Hematopoietic multipotent progenitor cell treated with erythropoietin and hydrocortisone succinate and interleukin-3 and kit ligand, for 4 days (in vitro differentiated cells): ENCODE results near the gene OR52D1.

Source experiments
- DNase-seq: peaks from one replicate; pipeline ENCODE4 v3.0.0-alpha.2; 2015

Gene OR52D1

DNA sequence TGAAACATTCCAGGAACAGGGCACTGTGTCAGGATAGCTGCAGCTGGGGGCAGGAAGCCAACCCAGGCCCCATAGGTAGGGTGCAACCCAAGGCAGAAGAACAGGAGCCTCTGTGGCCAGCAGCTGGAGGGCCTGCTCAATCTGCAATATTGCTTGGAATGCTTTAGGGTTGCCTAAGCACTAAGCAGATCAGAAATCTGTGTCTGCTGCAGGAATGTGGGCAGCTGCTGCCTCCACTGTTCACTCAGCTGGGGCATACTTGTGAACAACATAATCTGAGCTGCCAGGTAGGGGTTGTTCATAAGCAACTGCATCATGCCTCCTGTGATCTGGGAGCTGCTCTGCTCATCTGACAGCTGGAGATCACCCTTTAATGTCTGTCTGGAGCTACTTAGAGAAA, 26.4 kb downstream of the OR52D1 start:
- no peak for DNase-seq

DNA sequence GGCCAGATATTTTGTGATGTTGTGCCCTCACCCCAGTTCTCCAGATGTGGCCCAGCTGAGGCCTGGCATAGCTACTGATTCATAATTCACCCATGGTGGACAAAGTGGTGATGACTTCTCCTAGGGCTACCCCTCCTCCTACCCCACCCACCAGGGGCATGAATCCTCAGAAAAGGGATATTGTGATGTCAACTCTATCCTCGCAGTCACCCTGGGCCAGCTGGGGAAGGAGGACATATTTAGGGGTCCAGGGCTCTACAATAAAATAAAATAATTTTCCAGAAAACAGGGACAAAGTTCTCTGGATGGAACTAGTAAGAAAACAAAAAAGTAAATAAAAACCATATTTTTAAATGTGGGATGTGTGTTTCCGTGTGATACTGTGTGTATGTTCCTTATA, 28.1 kb downstream of the OR52D1 start, which contains the start of gene UBQLNL:
TSS of gene UBQLNL (minus strand) at position 101 of the 400 bp plus-strand sequence. CDS start 258 bp downstream, outside the sequence.
- DNase-seq = no peak

DNA sequence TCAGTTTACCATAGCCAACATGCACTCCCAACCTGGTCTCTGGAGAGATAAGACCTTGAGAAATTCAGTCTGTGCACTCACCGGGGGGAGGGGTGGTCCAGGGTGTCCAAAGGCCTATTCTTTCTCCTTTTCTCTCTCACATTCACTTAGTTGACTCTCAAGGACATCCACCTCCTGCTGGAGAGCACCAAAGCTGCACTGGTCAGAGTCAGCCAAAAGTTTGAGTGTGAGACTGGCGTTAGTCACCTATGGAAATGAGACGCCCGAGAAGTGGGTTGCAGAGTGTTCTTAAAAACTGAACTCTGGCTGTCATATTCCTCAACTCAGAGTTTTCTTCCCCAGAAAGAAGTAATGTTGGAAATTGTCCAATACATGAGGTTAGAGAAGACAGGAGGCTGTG, 33.1 kb downstream of the OR52D1 start:
- no peak for DNase-seq

DNA sequence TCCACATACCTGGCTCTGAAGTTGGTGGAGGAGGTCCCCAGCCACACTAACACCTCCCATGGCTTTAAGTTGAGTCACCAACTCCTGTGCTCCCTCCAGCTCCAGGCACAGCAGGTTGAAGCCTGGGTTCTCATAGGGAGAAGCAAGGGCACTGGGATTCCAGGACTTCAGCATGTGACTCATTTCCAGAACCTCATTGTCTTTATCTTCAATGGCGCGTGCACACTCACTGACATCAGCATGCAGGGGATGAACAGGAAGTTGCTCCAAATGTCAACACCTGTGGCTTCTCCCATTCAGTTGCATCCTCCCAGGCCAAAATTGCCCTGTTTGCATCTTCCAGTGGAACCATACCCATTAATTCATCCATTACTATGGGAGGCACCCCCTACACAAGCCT, 33.8 kb downstream of the OR52D1 start:
- no peak for DNase-seq

DNA sequence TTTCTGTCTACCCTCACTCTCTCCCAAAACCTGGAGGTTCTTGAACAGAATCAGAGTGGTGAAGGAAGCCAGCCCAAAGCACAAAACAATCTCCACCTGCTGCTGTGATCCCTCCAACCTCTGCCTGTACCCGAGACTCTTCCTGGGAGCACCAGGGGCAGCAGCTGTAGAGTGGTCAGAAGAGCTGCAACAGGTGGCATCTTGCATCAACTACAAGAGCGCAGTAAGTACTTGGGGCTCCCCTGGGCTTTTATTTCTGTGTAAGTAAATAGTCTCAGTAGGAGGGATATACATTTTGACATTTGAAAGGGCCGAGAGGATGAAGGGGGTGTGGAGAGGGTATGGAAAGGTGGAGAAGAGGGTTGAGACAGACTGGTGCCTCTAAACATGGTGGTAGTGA, 36.3 kb downstream of the OR52D1 start:
- DNase-seq = no peak

DNA sequence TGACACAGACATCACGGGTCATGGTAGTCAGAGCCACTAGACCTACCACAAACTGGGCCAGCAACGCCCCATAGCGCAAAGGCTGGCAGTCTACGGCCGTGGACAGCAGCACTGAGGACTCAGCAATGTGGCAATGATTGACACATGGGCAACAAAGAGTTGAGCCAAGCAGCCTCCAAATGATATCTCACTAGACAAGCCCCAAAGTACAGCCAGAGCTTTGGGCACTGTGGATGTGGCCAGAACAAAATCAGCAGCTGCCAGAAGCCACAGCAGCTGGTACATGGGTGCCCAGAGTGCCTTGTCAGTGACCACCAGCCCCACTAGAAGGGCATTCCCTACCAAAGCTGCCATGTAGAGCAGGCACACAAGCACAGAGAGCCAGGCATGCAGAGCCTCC, 39.2 kb downstream of the OR52D1 start:
- peak; percentile 67 for DNase-seq

DNA sequence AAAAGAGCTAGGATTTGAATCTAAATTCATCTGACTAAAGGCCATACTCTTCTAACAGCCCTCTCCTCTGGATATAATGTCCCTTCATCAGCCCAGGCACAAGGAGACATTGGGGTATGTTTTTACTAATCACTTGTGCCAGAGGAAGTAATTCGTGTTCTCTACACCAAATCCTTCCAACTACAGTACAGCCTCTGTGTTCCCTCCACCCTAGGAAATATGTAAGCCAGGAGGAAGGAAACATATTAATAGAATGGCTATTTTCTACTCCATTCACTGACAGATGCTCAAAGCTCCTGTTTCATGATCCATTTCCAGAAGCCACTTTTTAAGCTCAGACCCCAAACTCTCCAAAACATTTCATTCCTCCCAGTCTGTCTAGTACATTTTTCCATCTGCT, 40.0 kb downstream of the OR52D1 start:
- no peak for DNase-seq

DNA sequence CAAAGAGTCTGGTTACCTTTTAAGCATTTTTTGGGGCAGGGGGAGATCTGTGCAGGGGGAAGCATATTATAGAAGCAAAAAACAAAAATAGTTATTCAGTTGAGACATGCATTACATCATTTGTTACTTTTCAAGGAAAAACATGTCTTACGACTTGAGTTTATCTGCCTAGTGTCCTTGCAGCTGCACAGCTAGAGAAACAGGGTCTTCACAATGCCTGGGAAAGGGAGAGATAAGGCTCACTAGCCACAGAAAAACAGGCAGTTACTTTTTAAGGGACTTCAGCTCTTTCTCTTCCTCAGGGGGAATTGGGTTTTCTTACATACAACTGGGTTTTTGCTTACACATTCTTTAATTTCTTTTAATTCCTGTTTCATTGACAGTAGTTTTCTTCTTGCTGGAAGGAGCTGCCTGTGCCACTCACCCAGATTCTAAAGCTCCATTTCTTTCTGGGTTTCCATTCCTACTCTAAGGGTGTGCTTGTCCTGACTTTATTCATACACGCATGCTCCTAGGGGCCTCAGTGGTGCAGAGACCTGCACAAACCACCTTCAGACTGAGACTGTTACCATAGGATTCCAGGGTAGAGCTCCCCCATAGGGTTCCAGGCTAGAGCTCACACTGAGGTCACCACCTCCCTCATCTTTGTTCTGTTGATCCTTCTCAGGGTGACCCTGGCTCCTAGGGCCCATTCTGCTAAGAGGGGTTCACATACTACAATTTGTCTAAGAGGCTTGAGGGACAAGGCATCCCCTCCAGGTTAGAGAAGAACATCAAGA, 42.8 kb downstream of the OR52D1 start:
- peak; percentile 69 for DNase-seq

DNA sequence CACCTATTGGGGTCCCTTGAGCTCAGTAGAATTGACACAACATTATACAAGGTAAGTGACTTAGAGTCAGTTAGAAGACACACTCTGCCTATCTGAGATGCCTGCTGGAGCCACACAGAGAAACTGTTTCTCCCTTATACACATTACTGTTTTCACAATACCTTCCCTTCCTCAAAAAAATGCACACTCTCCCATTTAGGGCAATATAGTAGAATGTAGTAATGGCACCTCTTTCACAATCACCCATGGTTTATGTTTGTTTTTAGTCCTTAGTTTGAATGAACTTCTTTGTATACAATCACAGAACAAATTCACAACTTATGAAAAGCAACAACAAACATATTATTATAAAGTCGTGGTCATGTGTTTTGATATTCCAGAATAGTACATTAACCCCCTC, 45.6 kb downstream of the OR52D1 start:
- peak; percentile 16 for DNase-seq

DNA sequence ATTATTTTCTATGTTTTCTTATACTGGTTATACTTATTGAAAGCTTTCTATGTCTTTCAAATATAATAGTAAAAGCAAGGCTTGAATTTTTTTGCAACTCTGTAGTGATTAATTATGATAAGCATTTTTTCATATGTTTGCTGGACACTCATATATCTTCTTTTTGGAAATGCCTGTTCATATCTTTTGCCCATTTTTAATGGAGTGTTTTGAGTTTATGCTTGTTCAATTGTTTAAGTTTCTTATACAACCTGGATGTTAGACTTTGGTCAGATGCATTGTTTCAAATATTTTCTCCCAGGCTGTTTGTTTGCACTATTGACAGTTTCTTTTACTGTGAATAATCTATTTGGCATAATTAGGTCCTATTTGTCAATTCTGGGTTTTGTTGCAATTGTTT, 48.0 kb downstream of the OR52D1 start:
- no peak for DNase-seq
